22Rv1 (cell line): ENCODE results near the gene JMJD1C.

Source experiments
- ZFX ChIP-seq: fragments of 450-650 bp; IDR thresholded peaks from 2 replicates; pipeline ENCODE4 v1.6.1; 2017; ENCODE audit warnings: antibody characterized with exemption, borderline replicate concordance
- TF ChIP-seq, protein P1 (sequence below): fragments of 450-650 bp; IDR thresholded peaks from 2 replicates; pipeline ENCODE4 v1.5.1; 2017; ENCODE audit warnings: mild to moderate bottlenecking

DNA sequence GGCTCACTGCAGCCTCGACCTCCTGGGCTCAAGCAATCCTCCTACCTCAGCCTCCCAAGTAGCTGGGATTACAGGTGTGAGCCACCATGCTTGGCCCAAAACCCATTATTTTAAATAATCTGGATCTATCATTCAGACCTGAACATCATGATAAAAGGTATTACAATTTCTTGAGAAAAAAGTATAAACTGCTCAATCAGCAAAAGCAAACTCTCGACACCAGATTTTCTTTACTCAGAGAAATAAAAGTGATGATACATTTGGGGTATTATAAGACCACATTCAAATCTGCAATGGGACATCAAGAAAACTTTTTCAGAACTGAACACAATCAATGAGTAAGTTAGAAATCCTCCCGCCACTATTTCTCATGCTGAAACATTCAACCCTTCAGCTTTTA, 41.2 kb downstream of the JMJD1C start:
- TF ChIP-seq, protein P1, sequence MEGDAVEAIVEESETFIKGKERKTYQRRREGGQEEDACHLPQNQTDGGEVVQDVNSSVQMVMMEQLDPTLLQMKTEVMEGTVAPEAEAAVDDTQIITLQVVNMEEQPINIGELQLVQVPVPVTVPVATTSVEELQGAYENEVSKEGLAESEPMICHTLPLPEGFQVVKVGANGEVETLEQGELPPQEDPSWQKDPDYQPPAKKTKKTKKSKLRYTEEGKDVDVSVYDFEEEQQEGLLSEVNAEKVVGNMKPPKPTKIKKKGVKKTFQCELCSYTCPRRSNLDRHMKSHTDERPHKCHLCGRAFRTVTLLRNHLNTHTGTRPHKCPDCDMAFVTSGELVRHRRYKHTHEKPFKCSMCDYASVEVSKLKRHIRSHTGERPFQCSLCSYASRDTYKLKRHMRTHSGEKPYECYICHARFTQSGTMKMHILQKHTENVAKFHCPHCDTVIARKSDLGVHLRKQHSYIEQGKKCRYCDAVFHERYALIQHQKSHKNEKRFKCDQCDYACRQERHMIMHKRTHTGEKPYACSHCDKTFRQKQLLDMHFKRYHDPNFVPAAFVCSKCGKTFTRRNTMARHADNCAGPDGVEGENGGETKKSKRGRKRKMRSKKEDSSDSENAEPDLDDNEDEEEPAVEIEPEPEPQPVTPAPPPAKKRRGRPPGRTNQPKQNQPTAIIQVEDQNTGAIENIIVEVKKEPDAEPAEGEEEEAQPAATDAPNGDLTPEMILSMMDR, result no peak
- no peak for TF ChIP-seq ZFX
